Astrocyte (in vitro differentiated cells and primary cell): ENCODE measurements around the gene GJA9. TPM values are rescaled to one million over a fixed set of nuclear protein-coding genes. Genes with fewer than 3 reads are reported as not detected.

Experiments used
- DNase-seq: peaks from one replicate; pipeline ENCODE4 v3.0.0-alpha.2; 2010; ENCODE audit warnings: low read depth
- FAIRE-seq: peaks from 2 replicates; lab custom pipeline; 2011; peaks lifted over from hg19 to GRCh38; lab: Jason Lieb, UNC
- H2AFZ ChIP-seq: 2 replicates; pipeline ENCODE4 v1.6.0; 2012; ENCODE audit warnings: low read depth, low read length, inconsistent platforms
- H3K27ac ChIP-seq: 2 replicates; pipeline ENCODE4 v1.5.1; 2011; ENCODE audit warnings: low read depth, low read length, inconsistent platforms
- H3K27me3 ChIP-seq: 2 replicates; pipeline ENCODE4 v1.6.0; 2011; ENCODE audit warnings: low read length, inconsistent platforms; ENCODE audit not compliant: insufficient read depth
- H3K36me3 ChIP-seq: 2 replicates; pipeline ENCODE4 v1.5.1; 2011; ENCODE audit warnings: low read length, inconsistent platforms; ENCODE audit not compliant: insufficient read depth
- H3K4me1 ChIP-seq: 2 replicates; pipeline ENCODE4 v1.5.1; 2011; ENCODE audit warnings: low read length, inconsistent platforms; ENCODE audit not compliant: insufficient read depth
- H3K4me2 ChIP-seq: 2 replicates; pipeline ENCODE4 v1.6.0; 2012; ENCODE audit warnings: low read length, inconsistent platforms
- H3K4me3 ChIP-seq: 2 replicates; pipeline ENCODE4 v1.5.1; 2011; ENCODE audit warnings: low read depth, mild to moderate bottlenecking, low read length, inconsistent platforms; ENCODE audit not compliant: insufficient read depth
- H3K79me2 ChIP-seq: 2 replicates; pipeline ENCODE4 v1.6.0; 2012; ENCODE audit warnings: mild to moderate bottlenecking, low read length, inconsistent platforms; ENCODE audit not compliant: insufficient read depth
- H3K9ac ChIP-seq: 2 replicates; pipeline ENCODE4 v1.6.0; 2012; ENCODE audit warnings: mild to moderate bottlenecking, low read length, inconsistent platforms
- H3K9me3 ChIP-seq: 2 replicates; pipeline ENCODE4 v1.5.1; 2012; ENCODE audit warnings: low read depth, mild to moderate bottlenecking, low read length, inconsistent platforms; ENCODE audit not compliant: insufficient read depth
- H4K20me1 ChIP-seq: 2 replicates; pipeline ENCODE4 v1.6.0; 2012; ENCODE audit warnings: low read length, inconsistent platforms; ENCODE audit not compliant: insufficient read depth
- H3K27ac Mint-ChIP-seq: one replicate; pipeline ENCODE4 v1.8.0; 2021; ENCODE audit warnings: mild to moderate bottlenecking, mixed read lengths; ENCODE audit not compliant: unreplicated experiment
- H3K27me3 Mint-ChIP-seq: one replicate; pipeline ENCODE4 v1.8.0; 2021; ENCODE audit warnings: low read depth, mixed read lengths; ENCODE audit not compliant: unreplicated experiment
- H3K36me3 Mint-ChIP-seq: one replicate; pipeline ENCODE4 v1.8.0; 2021; ENCODE audit warnings: low read depth, mixed read lengths; ENCODE audit not compliant: unreplicated experiment
- H3K4me1 Mint-ChIP-seq: one replicate; pipeline ENCODE4 v1.8.0; 2021; ENCODE audit warnings: low read depth, mixed read lengths; ENCODE audit not compliant: unreplicated experiment
- H3K4me3 Mint-ChIP-seq: one replicate; pipeline ENCODE4 v1.8.0; 2021; ENCODE audit warnings: mild to moderate bottlenecking, moderate library complexity, mixed read lengths; ENCODE audit not compliant: unreplicated experiment
- H3K9me3 Mint-ChIP-seq: one replicate; pipeline ENCODE4 v1.8.0; 2021; ENCODE audit warnings: mild to moderate bottlenecking, mixed read lengths; ENCODE audit not compliant: unreplicated experiment
- CTCF ChIP-seq: IDR thresholded peaks from 2 replicates; pipeline ENCODE4 v1.5.1; 2011; ENCODE audit warnings: low read depth, mild to moderate bottlenecking, inconsistent platforms, low read length, moderate library complexity; ENCODE audit not compliant: insufficient read depth
- EZH2 ChIP-seq: IDR thresholded peaks from 2 replicates; pipeline ENCODE4 v1.6.1; 2012; ENCODE audit warnings: mild to moderate bottlenecking, low read length, inconsistent platforms; ENCODE audit not compliant: insufficient read depth
- total RNA-seq: library from RNA; stranded (reverse); gene quantifications from 2 replicates; pipeline ENCODE4 v1.2.1, GENCODE V29; 2021

Gene GJA9
- total RNA-seq, 1 donor from 2014 or later, result not detected

DNA sequence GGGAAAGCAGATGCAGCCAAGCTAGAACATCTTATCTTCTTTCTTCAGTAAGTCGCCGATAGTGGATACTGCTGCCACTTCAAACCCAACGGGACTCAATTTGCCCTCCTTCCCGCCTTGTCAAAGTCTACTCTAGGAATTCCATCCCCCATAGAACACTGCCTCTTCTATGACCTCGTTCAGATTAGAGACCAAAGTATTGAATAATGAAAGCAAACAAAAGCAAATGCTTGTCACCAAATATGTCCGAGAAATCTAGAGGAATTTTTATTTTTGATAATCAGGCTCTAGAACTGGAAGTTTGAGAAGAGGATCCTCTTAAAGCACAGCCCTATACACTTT is 21.0 kb downstream of the GJA9 start:
- Mint-ChIP-seq H3K27ac (peak overlapping the region; percentile 70), H3K27me3 (no peaks in the 10 kb centered on the region), H3K36me3 (peaks cover 6% of the 10 kb centered on the region), H3K4me1 (peaks cover 7% of the 10 kb centered on the region), H3K9me3 (no peaks in the 10 kb centered on the region), H3K4me3 (peak overlapping the region; percentile 94)
- H3K4me1 ChIP-seq, result peaks cover 3% of the 10 kb centered on the region
- H3K27ac ChIP-seq, result peak overlapping the region; percentile 37
- peaks cover 10% of the 10 kb centered on the region for H3K36me3 ChIP-seq
- H2AFZ ChIP-seq, result peak overlapping the region; percentile 91
- FAIRE-seq (no peak), DNase-seq (no peak)
- no peaks in the 10 kb centered on the region for H3K27me3 ChIP-seq
- peak overlapping the region; percentile 86 for H3K9ac ChIP-seq
- peak overlapping the region; percentile 90 for H3K4me3 ChIP-seq
- TF ChIP-seq EZH2 (no peak), CTCF (no peak)
- no peaks in the 10 kb centered on the region for H3K9me3 ChIP-seq
- H3K4me2 ChIP-seq, result peak overlapping the region; percentile 92
- H3K79me2 ChIP-seq, result peaks cover 43% of the 10 kb centered on the region
- H4K20me1 ChIP-seq, result peaks cover 21% of the 10 kb centered on the region

DNA sequence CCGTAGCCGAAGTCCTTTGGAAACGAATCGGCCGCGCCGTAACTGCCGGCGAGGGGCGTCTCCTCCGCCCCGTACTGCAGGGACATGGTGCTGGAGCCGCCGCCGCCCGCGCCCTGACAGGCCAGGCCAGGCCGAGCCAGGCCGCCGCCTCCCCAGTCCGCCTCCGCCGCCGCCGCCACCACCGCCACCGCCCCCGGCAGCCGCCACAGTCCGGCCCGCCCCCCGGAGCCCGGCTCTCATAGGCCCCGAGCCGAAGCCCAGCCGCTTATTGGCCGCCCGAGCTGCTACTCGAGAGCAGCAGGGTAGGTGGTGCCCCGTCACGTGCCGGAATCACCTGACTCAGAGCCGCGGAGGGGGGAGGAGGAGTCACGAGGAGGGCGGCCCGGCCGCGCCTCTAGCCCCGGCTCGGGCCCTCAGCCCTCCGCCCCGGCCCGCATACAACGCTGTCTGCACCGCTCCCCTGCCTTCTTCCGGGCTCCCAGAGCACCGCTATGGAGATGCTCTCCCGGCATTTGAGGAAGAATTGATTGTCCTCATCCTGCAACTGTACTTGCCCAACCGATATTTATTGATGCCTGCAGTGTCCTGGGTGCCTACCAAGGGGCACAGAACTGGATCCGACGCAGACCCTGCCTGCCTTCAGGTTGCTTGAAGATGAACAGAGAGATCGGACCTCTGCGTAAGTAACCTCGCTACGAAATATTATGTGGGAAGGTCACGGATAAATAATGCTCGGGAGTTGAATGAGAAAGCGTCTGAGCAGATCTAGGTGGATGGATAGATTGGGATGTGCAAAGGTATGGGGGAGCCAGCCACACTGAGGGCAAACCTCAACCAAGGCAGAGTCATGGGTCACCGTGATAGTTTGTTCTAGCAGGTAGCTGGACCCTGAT is 21.6 kb downstream of the GJA9 start, which contains the start of gene RRAGC:
Gene RRAGC, minus strand, starts transcription at position 212 of the 893 bp plus-strand sequence. Its CDS starts 126 bp downstream, at position 86.
- H3K9ac ChIP-seq, result peak within 1 kb of the TSS; percentile 90

More for the DNA sequence above, 21.6 kb downstream of the GJA9 start, which contains the start of gene RRAGC:
- H3K9me3 ChIP-seq, result no peaks in the 10 kb centered on the region
- H3K4me1 ChIP-seq, result peaks cover 3% of the 10 kb centered on the region
- Mint-ChIP-seq H3K4me3 (peak within 1 kb of the TSS; percentile 96), H3K36me3 (peaks cover 11% of the 10 kb centered on the region), H3K4me1 (peaks cover 7% of the 10 kb centered on the region), H3K27ac (peak within 1 kb of the TSS; percentile 70), H3K9me3 (no peaks in the 10 kb centered on the region), H3K27me3 (no peaks in the 10 kb centered on the region)
- peak within 1 kb of the TSS; percentile 92 for H2AFZ ChIP-seq
- FAIRE-seq, result no peak
- DNase-seq, result peak; percentile 94
- H3K79me2 ChIP-seq, result peaks cover 43% of the 10 kb centered on the region
- peak within 1 kb of the TSS; percentile 92 for H3K4me2 ChIP-seq
- peak within 1 kb of the TSS; percentile 68 for H3K27ac ChIP-seq
- no peaks in the 10 kb centered on the region for H3K27me3 ChIP-seq
- H4K20me1 ChIP-seq, result peaks cover 21% of the 10 kb centered on the region
- peak within 1 kb of the TSS; percentile 92 for H3K4me3 ChIP-seq
- H3K36me3 ChIP-seq, result peaks cover 12% of the 10 kb centered on the region
- TF ChIP-seq EZH2 (no peak), CTCF (no peak)
